Gastroesophageal sphincter (tissue), 4 donors: Measurements from ENCODE around the gene CCR7. TPM values are rescaled to one million over a fixed set of nuclear protein-coding genes. Genes with fewer than 3 reads are reported as not detected.

ENCODE experiments used
- ATAC-seq: fragments of 150-250 bp; one replicate; pipeline ENCODE4 v1.9.1; 2016; ENCODE audit warnings: mild to moderate bottlenecking, moderate library complexity
- H3K27ac ChIP-seq, 4 donors: fragments of 200-600 bp; sonication (generic) in 3 of 4; 1 replicate in 3 of 4; 2 replicates in 1 of 4; pipeline ENCODE4 v1.5.1; 2016 to 2019
- H3K27me3 ChIP-seq: fragments of 200-600 bp; sonication (generic); one replicate; pipeline ENCODE4 v1.5.1; 2019
- H3K36me3 ChIP-seq, 2 donors: fragments of 200-600 bp; sonication (generic); one replicate each; pipeline ENCODE4 v1.5.1; 2019; ENCODE audit warnings: control low read depth in 1 of 2
- H3K4me1 ChIP-seq, 3 donors: fragments of 200-600 bp; sonication (generic); 1 replicate in 2 of 3; 2 replicates in 1 of 3; pipeline ENCODE4 v1.5.1; 2016 to 2019; ENCODE audit warnings: control low read depth in 2 of 3
- H3K4me3 ChIP-seq, 2 donors: fragments of 200-600 bp; sonication (generic); one replicate each; pipeline ENCODE4 v1.5.1; 2019; ENCODE audit warnings: mild to moderate bottlenecking in 1 of 2, moderate library complexity in 1 of 2
- H3K9me3 ChIP-seq, 3 donors: fragments of 200-600 bp; sonication (generic); one replicate each; pipeline ENCODE4 v1.5.1; 2017 to 2019; ENCODE audit warnings: control low read depth in 2 of 3
- EP300 ChIP-seq: sonication (generic); formaldehyde crosslinking; IDR thresholded peaks from one replicate; pipeline ENCODE4 v1.6.1; 2017; ENCODE audit warnings: antibody characterized with exemption, mild to moderate bottlenecking
- POLR2A ChIP-seq, 2 donors: fragments of 450-650 bp; IDR thresholded peaks; one replicate each; pipeline ENCODE4 v1.6.1; 2017; ENCODE audit warnings: antibody characterized with exemption in 2 of 2, mild to moderate bottlenecking in 2 of 2, moderate library complexity in 1 of 2
- POLR2AphosphoS5 ChIP-seq: sonication (generic); formaldehyde crosslinking; IDR thresholded peaks from one replicate; pipeline ENCODE4 v1.6.1; 2017; ENCODE audit warnings: antibody characterized with exemption
- WGBS, 2 donors: methylation state at CpG; one replicate each; pipeline ENCODE4 v1.1.5; 2018; ENCODE audit warnings: low coverage in 1 of 2; 5-methylcytosine and 5-hydroxymethylcytosine counted together
- total RNA-seq, 4 donors: library from RNA; depleted of rRNA; stranded (reverse); fragments of >200 nt; gene quantifications; one replicate each; pipeline ENCODE4 v1.1.0, GENCODE V29; 2016
- TF ChIP-seq, protein P1 (sequence below), 4 experiments: fragments of 200-600 bp in 2 of 4; fragments of 450-650 bp in 2 of 4; sonication (generic) in 1 of 4; IDR thresholded peaks; one replicate each; pipeline ENCODE4 v1.5.1; 2017 to 2019; ENCODE audit warnings: antibody characterized with exemption in 4 of 4, mild to moderate bottlenecking in 2 of 4, moderate library complexity in 2 of 4

The CCR7 gene
- total RNA-seq, 4 donors from 2014 or later: 0.15 to 2.2 (median 0.35) TPM; not detected in 1

GRCh38 chr17:40541873-40542557 is 23.3 kb downstream of the CCR7 start:
- TF ChIP-seq, protein P1, sequence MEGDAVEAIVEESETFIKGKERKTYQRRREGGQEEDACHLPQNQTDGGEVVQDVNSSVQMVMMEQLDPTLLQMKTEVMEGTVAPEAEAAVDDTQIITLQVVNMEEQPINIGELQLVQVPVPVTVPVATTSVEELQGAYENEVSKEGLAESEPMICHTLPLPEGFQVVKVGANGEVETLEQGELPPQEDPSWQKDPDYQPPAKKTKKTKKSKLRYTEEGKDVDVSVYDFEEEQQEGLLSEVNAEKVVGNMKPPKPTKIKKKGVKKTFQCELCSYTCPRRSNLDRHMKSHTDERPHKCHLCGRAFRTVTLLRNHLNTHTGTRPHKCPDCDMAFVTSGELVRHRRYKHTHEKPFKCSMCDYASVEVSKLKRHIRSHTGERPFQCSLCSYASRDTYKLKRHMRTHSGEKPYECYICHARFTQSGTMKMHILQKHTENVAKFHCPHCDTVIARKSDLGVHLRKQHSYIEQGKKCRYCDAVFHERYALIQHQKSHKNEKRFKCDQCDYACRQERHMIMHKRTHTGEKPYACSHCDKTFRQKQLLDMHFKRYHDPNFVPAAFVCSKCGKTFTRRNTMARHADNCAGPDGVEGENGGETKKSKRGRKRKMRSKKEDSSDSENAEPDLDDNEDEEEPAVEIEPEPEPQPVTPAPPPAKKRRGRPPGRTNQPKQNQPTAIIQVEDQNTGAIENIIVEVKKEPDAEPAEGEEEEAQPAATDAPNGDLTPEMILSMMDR (IDR thresholded peaks at IDR 0.05): no peak
- TF ChIP-seq EP300: no peak
- no peak for TF ChIP-seq POLR2A (IDR thresholded peaks at IDR 0.05)
- no peak for TF ChIP-seq POLR2AphosphoS5
- Histone ChIP-seq H3K27me3 (no peaks in the 10 kb centered on the region), H3K4me1 (peaks cover 0 to 69% (median 52%) of the 10 kb centered on the region in 3 donors), H3K27ac (peak overlapping the region; percentile 45 to 92 (median 88)), H3K36me3 (no peaks in the 10 kb centered on the region), H3K9me3 (no peaks in the 10 kb centered on the region), H3K4me3 (no peak overlapping the region)
- ATAC-seq: peak; percentile 81
- 13 to 51% methylated on average over 12 to 14 of the region's 18 CpGs for WGBS, 2 donors

GRCh38 chr17:40541060-40541872 is 24.0 kb downstream of the CCR7 start:
- H3K4me1 ChIP-seq: peaks cover 0 to 76% (median 55%) of the 10 kb centered on the region in 3 donors

DNA sequence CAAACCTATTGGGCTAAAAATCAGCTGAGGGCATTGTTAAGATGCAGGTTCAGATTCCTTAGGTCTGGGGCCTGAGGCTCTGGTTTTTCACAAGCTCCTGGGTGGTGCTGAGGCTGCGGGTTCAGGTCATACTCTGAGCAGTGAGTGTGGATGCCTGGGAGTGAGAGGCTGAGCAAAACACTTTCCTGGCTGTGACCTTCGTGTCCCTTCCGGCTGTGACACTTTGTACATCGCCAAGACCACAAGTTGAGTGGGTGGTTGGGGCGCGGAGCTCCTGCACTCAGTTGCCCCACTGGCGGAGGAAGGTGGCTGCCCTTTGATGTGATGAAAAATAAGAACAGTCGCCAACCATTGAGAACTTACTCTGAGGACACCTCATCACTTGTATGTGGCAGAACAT is 24.8 kb downstream of the CCR7 start:
- H3K4me3 ChIP-seq: no peak overlapping the region
- ATAC-seq: no peak
- WGBS, 2 donors: no CpG with 5 or more reads among the region's 8 CpGs
- H3K9me3 ChIP-seq: no peaks in the 10 kb centered on the region
- no peak for TF ChIP-seq POLR2A (IDR thresholded peaks at IDR 0.05)
- TF ChIP-seq, protein P1 (IDR thresholded peaks at IDR 0.05): no peak
- no peaks in the 10 kb centered on the region for H3K27me3 ChIP-seq
- peak overlapping the region in 3 of 4 donors; percentile 87 to 92 (median 88) for H3K27ac ChIP-seq
- no peaks in the 10 kb centered on the region for H3K36me3 ChIP-seq
- peaks cover 0 to 84% (median 57%) of the 10 kb centered on the region in 3 donors for H3K4me1 ChIP-seq

More at GRCh38 chr17:40541060-40541872, 24.0 kb downstream of the CCR7 start:
- no peak for ATAC-seq
- TF ChIP-seq POLR2AphosphoS5 (no peak), EP300 (no peak)
- 78% methylated on average over 12 of the region's 20 CpGs; no CpG with 5 or more reads in 1 of the 2 donors for WGBS, 2 donors
- Histone ChIP-seq H3K9me3 (no peaks in the 10 kb centered on the region), H3K36me3 (no peaks in the 10 kb centered on the region), H3K27me3 (no peaks in the 10 kb centered on the region), H3K27ac (peak overlapping the region; percentile 45 to 92 (median 88)), H3K4me3 (no peak overlapping the region)

- Histone ChIP-seq H3K4me1 (peaks cover 0 to 86% (median 57%) of the 10 kb centered on the region in 3 donors), H3K9me3 (no peaks in the 10 kb centered on the region), H3K27me3 (no peaks in the 10 kb centered on the region), H3K36me3 (no peaks in the 10 kb centered on the region), H3K4me3 (no peak overlapping the region), H3K27ac (peak overlapping the region in 3 of 4 donors; percentile 87 to 92 (median 88))
- no peak for ATAC-seq
- WGBS, 2 donors: 88 to 93% methylated on average over 5 of the region's 9 CpGs
- no peak for TF ChIP-seq POLR2AphosphoS5
- TF ChIP-seq EP300: no peak
- TF ChIP-seq POLR2A (IDR thresholded peaks at IDR 0.05): no peak
- TF ChIP-seq, protein P1 (IDR thresholded peaks at IDR 0.05): no peak
These were observed 25.4 kb downstream of the CCR7 start for GRCh38 chr17:40539711-40540411.
